A549 (cell line): ENCODE results near the gene CAMTA1. TPM values are rescaled to one million over a fixed set of nuclear protein-coding genes. Genes with fewer than 3 reads are reported as not detected.

Experiments
- BCL3 ChIP-seq: fragments of >200 bp; sonication (Bioruptor Twin); formaldehyde crosslinking; IDR thresholded peaks from 3 replicates; pipeline ENCODE4 v1.6.1; 2016
- BHLHE40 ChIP-seq: IDR thresholded peaks from 2 replicates; pipeline ENCODE4 v1.6.1; 2012; ENCODE audit warnings: low read depth, low read length, inconsistent platforms
- CBX8 ChIP-seq: fragments of 200-600 bp; sonication (generic); IDR thresholded peaks from 2 replicates; pipeline ENCODE4 v1.6.1; 2016
- CEBPB ChIP-seq, 2 experiments: fragments of >200 bp in 1 of 2; sonication (Bioruptor Twin) in 1 of 2; formaldehyde crosslinking in 1 of 2; IDR thresholded peaks; 2 replicates each; pipeline ENCODE4 v1.6.1; 2012 to 2016
- CHD4 ChIP-seq: fragments of 200-600 bp; sonication (generic); IDR thresholded peaks from 2 replicates; pipeline ENCODE4 v1.6.1; 2016; ENCODE audit warnings: antibody characterized with exemption, mild to moderate bottlenecking, borderline replicate concordance
- E2F6 ChIP-seq: IDR thresholded peaks from 2 replicates; pipeline ENCODE4 v1.6.1; 2012; ENCODE audit warnings: low read depth, borderline replicate concordance
- EHF ChIP-seq: fragments of 250-450 bp; sonication (Bioruptor Pico); IDR thresholded peaks from 2 replicates; pipeline ENCODE4 v1.5.0; 2020; ENCODE audit warnings: mild to moderate bottlenecking
- ESRRA ChIP-seq: fragments of 150-350 bp; IDR thresholded peaks from 2 replicates; pipeline ENCODE4 v1.6.1; 2014; ENCODE audit warnings: mild to moderate bottlenecking, low read length, borderline replicate concordance
- FOXS1 ChIP-seq: fragments of 250-450 bp; sonication (Bioruptor Pico); IDR thresholded peaks from 2 replicates; pipeline ENCODE4 v1.5.0; 2020; ENCODE audit warnings: mild to moderate bottlenecking, moderate library complexity
- GATA3 ChIP-seq: IDR thresholded peaks from 2 replicates; pipeline ENCODE4 v1.6.1; 2012; ENCODE audit warnings: borderline replicate concordance
- HES2 ChIP-seq: fragments of >200 bp; sonication (Bioruptor Twin); formaldehyde crosslinking; IDR thresholded peaks from 2 replicates; pipeline ENCODE4 v1.6.1; 2016
- HOXB13 ChIP-seq: fragments of 250-450 bp; sonication (Bioruptor Pico); IDR thresholded peaks from 2 replicates; pipeline ENCODE4 v1.5.0; 2020; ENCODE audit warnings: low read depth, mild to moderate bottlenecking, moderate library complexity
- JUN ChIP-seq, 2 experiments: fragments of >200 bp; sonication (Bioruptor Twin); formaldehyde crosslinking; IDR thresholded peaks; 2 replicates in 1 of 2; 3 replicates in 1 of 2; pipeline ENCODE4 v1.6.1; 2016 to 2017
- JUNB ChIP-seq: fragments of >200 bp; sonication (Bioruptor Twin); formaldehyde crosslinking; IDR thresholded peaks from 2 replicates; pipeline ENCODE4 v1.6.1; 2016
- KDM1A ChIP-seq: fragments of 200-600 bp; sonication (generic); IDR thresholded peaks from 2 replicates; pipeline ENCODE4 v1.6.1; 2016; ENCODE audit warnings: low read depth, mild to moderate bottlenecking
- MAFK ChIP-seq: fragments of 450-650 bp; IDR thresholded peaks from 2 replicates; pipeline ENCODE4 v1.6.1; 2014; ENCODE audit not compliant: partially characterized antibody
- MYC ChIP-seq: IDR thresholded peaks from 2 replicates; pipeline ENCODE4 v1.6.1; 2012; ENCODE audit warnings: mild to moderate bottlenecking, inconsistent platforms, low read length, improper control_type of control experiment, borderline replicate concordance
- NPAS2 ChIP-seq: fragments of 250-450 bp; sonication (Bioruptor Pico); IDR thresholded peaks from 2 replicates; pipeline ENCODE4 v1.8.0; 2022; ENCODE audit warnings: mild to moderate bottlenecking, moderate library complexity, borderline replicate concordance
- PBX3 ChIP-seq: IDR thresholded peaks from 2 replicates; pipeline ENCODE4 v1.6.1; 2012
- PHF8 ChIP-seq: fragments of 200-600 bp; sonication (generic); IDR thresholded peaks from 2 replicates; pipeline ENCODE4 v1.6.1; 2016; ENCODE audit warnings: low read depth, mild to moderate bottlenecking, antibody characterized with exemption, moderate library complexity, borderline replicate concordance
- RAD21 ChIP-seq, 2 experiments: fragments of >200 bp in 1 of 2; sonication (Bioruptor Twin) in 1 of 2; formaldehyde crosslinking in 1 of 2; IDR thresholded peaks in 1 of 2; conservative IDR thresholded peaks in 1 of 2; 2 replicates in 1 of 2; 3 replicates in 1 of 2; pipeline ENCODE4 v1.6.1; 2012 to 2018; ENCODE audit warnings: inconsistent platforms in 1 of 2
- RARB ChIP-seq: fragments of 250-450 bp; sonication (Bioruptor Pico); IDR thresholded peaks from 2 replicates; pipeline ENCODE4 v1.8.0; 2021; ENCODE audit warnings: mild to moderate bottlenecking, moderate library complexity
- RCOR1 ChIP-seq: fragments of 150-350 bp; IDR thresholded peaks from 2 replicates; pipeline ENCODE4 v1.6.1; 2014; ENCODE audit warnings: antibody characterized with exemption, low read length, low read depth
- REST ChIP-seq: fragments of 200-600 bp; sonication (generic); IDR thresholded peaks from 2 replicates; pipeline ENCODE4 v1.6.1; 2016; ENCODE audit warnings: antibody characterized with exemption, mild to moderate bottlenecking, moderate library complexity
- RNF2 ChIP-seq: fragments of 200-600 bp; sonication (generic); IDR thresholded peaks from 2 replicates; pipeline ENCODE4 v1.6.1; 2016; ENCODE audit warnings: low read depth, mild to moderate bottlenecking, antibody characterized with exemption, moderate library complexity, borderline replicate concordance
- SMC3 ChIP-seq: fragments of >200 bp; sonication (Bioruptor Twin); formaldehyde crosslinking; IDR thresholded peaks from 3 replicates; pipeline ENCODE4 v1.6.1; 2018; ENCODE audit warnings: inconsistent platforms
- SREBF2 ChIP-seq: fragments of 450-650 bp; IDR thresholded peaks from 2 replicates; pipeline ENCODE4 v1.6.1; 2014; ENCODE audit warnings: mild to moderate bottlenecking, moderate library complexity
- TP53 ChIP-seq: fragments of 250-450 bp; sonication (Bioruptor Pico); IDR thresholded peaks from 2 replicates; pipeline ENCODE4 v1.5.0; 2021; ENCODE audit warnings: mild to moderate bottlenecking, moderate library complexity
- ZNF302 ChIP-seq: fragments of 250-450 bp; sonication (Bioruptor Pico); IDR thresholded peaks from 2 replicates; pipeline ENCODE4 v1.9.0; 2021; ENCODE audit warnings: inconsistent platforms, mild to moderate bottlenecking, moderate library complexity
- polyA plus RNA-seq, 4 experiments: library from polyadenylated mRNA; depleted of rRNA in 3 of 4; stranded (reverse); fragments of >200 nt; fragmentation: RNase III in 1 of 4; extraction: RNeasy Plus Mini Kit Qiagen cat#74134 plus additional on column Dnase treatment in 1 of 4; gene quantifications; 2 replicates in 3 of 4; 3 replicates in 1 of 4; pipeline ENCODE4 v1.2.3, GENCODE V29; 2011 to 2017

CAMTA1 gene
- polyA plus RNA-seq, 2 of the 4 experiments (the other 2 are of a cell fraction): 58.8 to 75.0 TPM

- TF ChIP-seq MYC: no peak
- TF ChIP-seq CBX8: no peak
- TF ChIP-seq RARB (CRISPR knock-in tag): no peak
- no peak for TF ChIP-seq TP53 (CRISPR knock-in tag)
- peak; percentile 89 for TF ChIP-seq MAFK
- no peak for TF ChIP-seq PHF8
- TF ChIP-seq RNF2: no peak
- no peak for TF ChIP-seq REST
- TF ChIP-seq SREBF2: no peak
- TF ChIP-seq BHLHE40: no peak
- TF ChIP-seq NPAS2 (CRISPR knock-in tag): no peak
- TF ChIP-seq CHD4: no peak
- peak; percentile 96 to 98 for TF ChIP-seq JUN (IDR thresholded peaks at IDR 0.05)
- no peak; the same call in 1 of the 2 replicates for TF ChIP-seq E2F6
- TF ChIP-seq FOXS1: 0 out of 2 replicates have a peak, but pooled peaks have one; percentile 17
- no peak for TF ChIP-seq EHF
- TF ChIP-seq KDM1A: no peak
- TF ChIP-seq ESRRA: no peak
- peak; percentile 58 for TF ChIP-seq SMC3
- TF ChIP-seq RAD21 (conservative IDR thresholded peaks at IDR 0.05 in 1 of 2, IDR thresholded peaks at IDR 0.05 in 1 of 2): peak; percentile 44 to 75
- TF ChIP-seq HES2: 0 out of 2 replicates have a peak, but pooled peaks have one; percentile 23
- TF ChIP-seq GATA3: peak; percentile 96
- peak; percentile 97 for TF ChIP-seq JUNB
- TF ChIP-seq PBX3: peak; percentile 71
- TF ChIP-seq HOXB13: no peak
- no peak for TF ChIP-seq ZNF302 (CRISPR knock-in tag)
- no peak for TF ChIP-seq RCOR1
- TF ChIP-seq BCL3: peak; percentile 89; the same call in 1 of the 3 replicates
- TF ChIP-seq CEBPB (IDR thresholded peaks at IDR 0.05): peak; percentile 48 to 88
Measured at GRCh38 chr1:7299329-7299799, 514.1 kb downstream of the CAMTA1 start (continued).
